SK-N-MC (cell line): ENCODE results near the gene CFAP74.

Source experiments
- DNase-seq: peaks from one replicate; pipeline ENCODE4 v3.0.0-alpha.2; 2011; ENCODE audit warnings: low read depth, low spot score
- H3K27ac ChIP-seq: fragments of 200-600 bp; sonication (generic); 2 replicates; pipeline ENCODE4 v1.5.1; 2016; ENCODE audit warnings: mixed run types
- H3K36me3 ChIP-seq: fragments of 200-600 bp; sonication (generic); 2 replicates; pipeline ENCODE4 v1.6.1; 2017; ENCODE audit warnings: antibody characterized with exemption, low read length, mixed read lengths; ENCODE audit not compliant: insufficient read depth
- H3K4me3 ChIP-seq: fragments of 200-600 bp; sonication (generic); 2 replicates; pipeline ENCODE4 v1.5.1; 2016
- H3K9ac ChIP-seq: fragments of 200-600 bp; sonication (generic); 2 replicates; pipeline ENCODE4 v1.8.0; 2017; ENCODE audit warnings: mixed run types, mixed read lengths; ENCODE audit not compliant: insufficient read length
- H3K9me3 ChIP-seq: fragments of 200-600 bp; sonication (generic); 2 replicates; pipeline ENCODE4 v1.6.1; 2017; ENCODE audit warnings: low read depth, mild to moderate bottlenecking, antibody characterized with exemption, low read length, moderate library complexity, mixed read lengths
- EZH2 ChIP-seq: fragments of 200-600 bp; sonication (generic); IDR thresholded peaks from one replicate; pipeline ENCODE4 v1.6.1; 2017; ENCODE audit warnings: antibody characterized with exemption
- FOXP2 ChIP-seq: optimal IDR thresholded peaks from 2 replicates; pipeline ENCODE3; 2011; ENCODE audit warnings: mild to moderate bottlenecking, moderate library complexity; ENCODE audit not compliant: insufficient read depth; ENCODE audit errors: extremely low read length, control extremely low read depth
- POLR2AphosphoS5 ChIP-seq: IDR thresholded peaks from 2 replicates; pipeline ENCODE4 v1.6.1; 2012; ENCODE audit warnings: mild to moderate bottlenecking, low read depth, low read length, borderline replicate concordance

The CFAP74 gene

DNA sequence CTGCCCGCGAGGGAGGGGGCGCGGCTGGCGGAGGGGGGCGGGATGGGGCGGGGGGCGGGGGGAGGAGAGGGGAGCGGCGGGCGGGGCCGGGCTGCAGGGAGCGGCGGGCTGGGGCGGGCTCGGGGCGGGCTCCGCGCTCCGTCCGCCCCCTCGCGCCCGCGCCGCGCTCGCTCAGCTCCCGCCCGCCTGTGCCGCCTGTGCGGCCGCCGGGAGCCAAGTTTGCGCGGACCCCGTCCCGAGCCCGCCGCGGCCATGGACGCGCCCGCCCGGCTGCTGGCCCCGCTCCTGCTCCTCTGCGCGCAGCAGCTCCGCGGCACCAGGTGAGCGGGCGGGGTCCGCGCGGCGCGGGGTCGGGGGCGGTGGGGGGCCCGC lies 15.6 kb upstream of the CFAP74 start, which contains the start of gene GABRD:
GABRD (plus strand) TSS at position 174 of the 372 bp plus-strand sequence; CDS start at position 253, 79 bp downstream.
- Histone ChIP-seq H3K27ac (no peak within 1 kb of the TSS), H3K4me3 (peak within 1 kb of the TSS; percentile 55), H3K36me3 (no peaks in the 10 kb centered on the region), H3K9me3 (no peaks in the 10 kb centered on the region), H3K9ac (no peak within 1 kb of the TSS)
- no peak for DNase-seq
- TF ChIP-seq EZH2 (no peak), FOXP2 (no peak), POLR2AphosphoS5 (no peak)

DNA sequence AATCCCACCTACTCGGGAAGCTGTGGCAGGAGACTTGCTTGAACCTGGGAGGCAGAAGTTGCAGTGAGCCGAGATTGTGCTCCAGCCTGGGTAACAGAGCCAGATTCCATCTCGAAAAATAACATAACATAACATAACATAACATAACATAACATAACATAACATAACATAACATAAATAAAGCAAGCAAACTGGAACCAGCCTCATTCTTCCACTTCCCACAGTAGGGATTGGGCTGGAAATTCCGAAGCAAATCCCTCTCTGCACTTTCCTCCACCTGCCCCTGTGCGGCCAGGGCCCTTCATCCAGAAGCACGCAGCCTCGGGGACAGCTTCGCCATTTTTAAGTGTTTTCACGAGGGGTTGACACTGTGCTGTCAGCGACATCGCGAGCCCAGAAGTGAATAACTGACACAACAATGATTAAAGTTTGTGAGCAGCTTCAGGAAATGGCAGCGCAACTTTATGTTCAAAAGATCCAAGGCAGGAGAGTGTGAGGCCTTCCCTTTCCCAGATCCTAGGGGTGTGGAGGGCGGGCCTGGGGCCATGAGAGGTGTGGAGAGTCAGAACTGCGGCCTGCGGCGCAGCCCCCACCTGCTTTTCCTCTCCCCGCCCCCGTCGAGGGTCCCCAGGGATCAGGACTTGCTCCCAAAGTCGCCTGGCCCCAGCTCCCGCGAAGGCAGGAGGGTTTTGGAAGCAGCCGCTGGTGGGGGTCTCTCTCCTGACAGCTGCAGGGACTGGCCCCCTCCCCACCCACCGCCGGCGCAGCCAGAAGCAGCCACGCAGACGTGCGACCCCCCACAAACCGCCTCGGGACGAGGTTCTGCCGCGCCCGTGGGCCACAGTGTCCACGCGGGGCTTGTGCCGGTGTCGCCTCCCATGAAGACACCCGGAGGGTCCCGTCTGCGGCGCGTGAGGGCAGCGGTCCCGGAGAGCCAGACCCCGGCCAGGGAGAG lies 14.9 kb upstream of the CFAP74 start:
- no peak for TF ChIP-seq EZH2
- TF ChIP-seq POLR2AphosphoS5, result no peak
- Histone ChIP-seq H3K9ac (no peak overlapping the region), H3K36me3 (no peaks in the 10 kb centered on the region), H3K27ac (no peak overlapping the region), H3K9me3 (no peaks in the 10 kb centered on the region), H3K4me3 (no peak overlapping the region)
- no peak for DNase-seq

DNA sequence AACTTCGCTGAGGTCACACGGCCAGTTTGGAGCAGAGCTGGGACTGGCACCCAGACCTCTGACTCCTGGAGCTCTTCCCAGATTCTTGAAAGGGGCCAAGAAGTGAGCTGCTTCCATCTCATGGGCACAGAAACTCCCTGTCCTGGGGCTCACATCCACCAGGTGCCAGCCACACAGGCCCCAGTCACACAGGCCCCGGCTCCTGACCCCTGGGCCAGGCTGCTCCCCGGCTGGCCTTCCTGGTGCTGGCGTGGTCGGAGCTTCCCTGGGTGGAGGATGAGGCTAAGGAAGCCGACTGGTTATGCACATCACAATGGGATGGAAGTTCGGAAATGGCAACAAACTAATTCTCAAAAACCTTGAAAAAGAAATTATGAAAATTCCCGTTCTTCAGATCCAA lies 12.5 kb upstream of the CFAP74 start:
- no peak for DNase-seq
- Histone ChIP-seq H3K27ac (no peak overlapping the region), H3K9me3 (no peaks in the 10 kb centered on the region), H3K36me3 (no peaks in the 10 kb centered on the region), H3K9ac (no peak overlapping the region), H3K4me3 (no peak overlapping the region)
- TF ChIP-seq FOXP2, result no peak
- TF ChIP-seq EZH2, result no peak
- TF ChIP-seq POLR2AphosphoS5, result no peak

DNA sequence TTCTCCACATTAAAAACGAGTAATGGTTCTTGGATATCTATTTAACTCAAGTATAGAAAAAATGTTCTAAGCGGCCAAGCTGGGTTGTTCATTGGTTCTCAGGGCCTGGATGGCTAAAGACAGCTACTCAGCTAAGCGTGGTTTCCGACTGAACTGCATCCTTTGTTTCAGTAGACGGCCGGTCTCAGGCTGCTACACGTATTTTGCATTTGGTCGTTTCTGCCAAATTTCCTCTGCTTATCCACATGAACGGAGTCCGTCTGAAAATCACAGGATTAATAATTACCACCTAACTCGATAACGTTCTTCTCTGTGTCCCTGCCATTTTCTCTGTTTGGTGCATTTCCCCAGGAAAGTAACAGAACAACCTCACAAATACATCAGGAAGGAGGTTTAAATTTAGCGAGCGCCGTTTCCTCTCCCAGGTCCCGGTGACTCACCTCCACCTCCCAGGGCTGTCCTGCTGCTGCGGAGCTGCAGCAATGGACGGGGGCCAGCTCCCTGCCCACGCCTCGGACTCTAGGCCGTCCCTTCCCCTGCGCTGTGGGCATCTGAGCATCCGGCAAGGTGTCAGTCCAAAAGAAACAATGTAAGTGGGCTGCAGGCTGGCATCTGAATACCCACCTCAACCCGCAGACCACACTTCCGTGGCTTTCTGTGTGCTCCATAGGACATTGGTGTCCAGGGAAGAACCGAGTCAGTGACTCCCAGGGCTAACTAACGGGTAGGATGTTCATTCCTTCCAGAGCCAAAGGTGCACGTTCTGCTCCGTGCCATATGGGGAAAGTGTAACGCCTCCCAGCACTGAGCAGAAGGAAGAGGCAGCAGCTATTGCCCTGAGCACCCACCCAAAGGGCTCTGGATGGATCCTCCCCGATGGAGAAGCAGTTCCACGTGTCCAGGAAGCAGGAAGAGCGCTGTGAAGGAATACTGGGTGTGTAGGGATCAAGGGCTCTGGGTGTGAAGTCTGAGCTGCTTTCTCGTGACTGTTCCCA lies 11.5 kb upstream of the CFAP74 start:
- no peaks in the 10 kb centered on the region for H3K9me3 ChIP-seq
- no peak overlapping the region for H3K27ac ChIP-seq
- H3K4me3 ChIP-seq, result no peak overlapping the region
- H3K36me3 ChIP-seq, result no peaks in the 10 kb centered on the region
- TF ChIP-seq EZH2, result no peak
- no peak for DNase-seq
- no peak overlapping the region for H3K9ac ChIP-seq

DNA sequence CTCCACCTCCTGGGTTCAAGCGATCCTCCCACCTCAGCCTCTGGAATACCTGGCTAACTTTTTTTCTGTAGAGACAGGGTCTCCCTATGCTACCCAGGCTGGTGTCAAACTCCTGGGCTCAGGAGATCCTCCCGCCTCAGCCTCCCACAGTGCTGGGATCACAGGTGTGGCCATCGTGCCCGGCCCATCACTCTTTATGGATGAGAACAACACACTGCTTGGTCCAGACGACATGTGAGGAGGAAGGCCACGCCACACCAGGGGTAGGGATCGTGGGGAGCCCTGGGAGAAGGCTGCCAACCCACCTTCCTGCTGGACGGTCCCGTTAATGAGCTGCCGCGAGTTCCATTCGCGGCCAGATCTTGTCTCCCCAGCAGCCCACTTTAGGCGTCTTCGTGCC lies 10.6 kb upstream of the CFAP74 start:
- no peak for TF ChIP-seq POLR2AphosphoS5
- TF ChIP-seq FOXP2, result no peak
- no peak for TF ChIP-seq EZH2
- no peak for DNase-seq
- H3K27ac ChIP-seq, result no peak overlapping the region
- H3K36me3 ChIP-seq, result no peaks in the 10 kb centered on the region
- H3K9ac ChIP-seq, result no peak overlapping the region
- H3K4me3 ChIP-seq, result no peak overlapping the region
- H3K9me3 ChIP-seq, result no peaks in the 10 kb centered on the region

DNA sequence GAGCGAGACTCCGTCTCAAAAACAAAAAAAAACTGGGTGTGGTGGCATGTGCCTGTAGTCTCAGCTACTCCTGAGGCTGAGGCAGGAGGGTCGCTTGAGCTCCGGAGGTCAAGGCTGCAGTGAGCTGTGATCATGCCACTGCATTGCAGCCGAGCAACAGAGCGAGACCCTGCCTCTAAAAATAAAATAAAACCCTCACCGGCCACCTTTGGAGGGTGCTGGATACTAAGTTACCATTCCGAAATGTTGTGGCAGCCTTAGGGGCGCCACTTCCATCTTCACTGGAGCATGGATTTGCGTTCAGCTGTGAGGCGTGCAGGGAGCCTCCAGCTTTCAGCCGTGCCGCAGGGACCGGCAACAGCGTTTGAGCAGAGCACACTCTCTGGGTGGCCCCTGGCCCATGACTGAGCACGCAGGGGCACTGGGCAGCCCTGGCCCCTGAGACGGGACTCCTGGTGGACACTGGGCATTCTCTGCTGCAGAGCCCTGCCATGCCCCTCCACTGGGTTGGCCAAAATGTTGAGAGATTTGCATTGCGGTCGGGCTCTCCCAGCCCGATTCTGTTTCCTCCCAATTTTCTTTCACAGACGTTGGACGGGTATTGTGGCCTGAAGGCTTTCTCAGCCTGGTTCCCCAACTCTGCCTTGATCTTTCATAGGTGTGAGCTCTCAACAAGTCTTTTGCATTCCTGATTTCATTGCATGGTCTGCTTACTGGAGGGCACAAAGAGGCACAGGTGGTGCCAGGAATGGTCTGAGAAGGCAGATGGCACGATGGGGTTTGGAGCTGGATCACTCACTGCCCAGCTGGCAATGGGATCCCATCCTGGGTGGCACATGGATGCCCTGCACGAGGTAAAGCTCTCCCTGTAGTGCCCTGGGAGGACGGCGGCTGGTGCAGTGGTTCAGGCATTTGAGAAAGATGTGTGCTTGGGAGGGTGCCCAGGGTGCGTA lies 5.8 kb upstream of the CFAP74 start:
- Histone ChIP-seq H3K36me3 (no peaks in the 10 kb centered on the region), H3K9ac (no peak overlapping the region), H3K4me3 (no peak overlapping the region), H3K9me3 (no peaks in the 10 kb centered on the region), H3K27ac (no peak overlapping the region)
- no peak for TF ChIP-seq FOXP2
- TF ChIP-seq POLR2AphosphoS5, result no peak
- TF ChIP-seq EZH2, result no peak
- no peak for DNase-seq

DNA sequence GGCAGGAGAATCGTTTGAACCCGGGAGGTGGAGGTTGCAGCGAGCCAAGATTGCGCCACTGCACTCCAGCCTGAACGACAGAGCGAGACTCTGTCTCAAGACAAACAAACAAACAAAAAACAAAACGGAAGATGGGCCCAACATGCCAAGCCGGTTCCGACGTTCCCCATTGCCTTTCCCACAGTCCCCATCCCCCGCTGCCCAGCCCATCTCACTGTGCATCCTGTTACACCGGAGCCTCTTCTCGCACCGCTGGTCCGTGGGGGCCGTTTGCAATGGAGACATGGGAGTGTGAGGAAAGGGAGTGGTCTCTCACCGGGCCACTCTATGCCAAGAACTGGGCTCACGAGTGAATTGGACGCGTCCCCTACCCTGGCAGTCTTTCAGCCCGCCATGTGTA lies 1.3 kb upstream of the CFAP74 start:
- Histone ChIP-seq H3K9ac (no peak overlapping the region), H3K27ac (no peak overlapping the region), H3K36me3 (no peaks in the 10 kb centered on the region), H3K4me3 (no peak overlapping the region), H3K9me3 (no peaks in the 10 kb centered on the region)
- DNase-seq, result no peak
- no peak for TF ChIP-seq FOXP2
- TF ChIP-seq POLR2AphosphoS5, result no peak

DNA sequence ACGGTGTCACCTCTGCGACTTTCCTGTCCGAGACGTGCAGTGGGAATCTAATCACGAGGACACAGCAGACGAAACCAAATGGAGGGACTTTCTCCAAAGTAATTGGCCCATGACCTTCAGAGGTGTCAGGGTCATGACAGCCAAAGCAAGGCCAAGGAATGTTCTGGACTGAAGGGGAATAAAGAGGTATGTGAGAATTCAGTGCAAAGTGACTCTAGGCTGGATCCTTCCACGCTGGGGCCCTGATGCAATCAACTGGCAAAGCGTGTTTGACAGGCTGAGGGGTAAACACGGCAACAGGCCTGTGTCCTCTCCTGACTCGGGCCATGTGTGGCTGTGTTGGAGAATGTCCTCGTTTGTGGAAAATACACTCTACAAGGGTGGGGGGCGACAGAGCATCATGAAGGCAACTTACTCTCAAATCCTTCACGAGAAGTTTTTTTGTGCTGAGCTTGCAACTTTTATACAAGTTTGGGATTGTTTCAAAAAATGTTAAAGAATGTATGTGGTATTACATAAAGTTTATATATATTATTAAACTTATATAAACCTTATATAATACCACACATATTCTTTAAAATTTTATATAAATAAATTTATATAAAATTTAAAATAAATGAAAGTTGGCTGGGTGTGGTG lies 1.7 kb downstream of the CFAP74 start:
- no peaks in the 10 kb centered on the region for H3K9me3 ChIP-seq
- no peak overlapping the region for H3K4me3 ChIP-seq
- no peak overlapping the region for H3K27ac ChIP-seq
- TF ChIP-seq POLR2AphosphoS5 (no peak), FOXP2 (no peak), EZH2 (no peak)
- no peak overlapping the region for H3K9ac ChIP-seq
- H3K36me3 ChIP-seq, result no peaks in the 10 kb centered on the region
- no peak for DNase-seq
